PC-9 (cell line): ENCODE results near the gene AOPEP.

Experiments used
- CTCF ChIP-seq: fragments of 200-600 bp; sonication (generic); conservative IDR thresholded peaks from 2 replicates; pipeline ENCODE4 v1.6.1; 2017; ENCODE audit warnings: mixed run types, antibody characterized with exemption, mild to moderate bottlenecking, moderate library complexity
- EZH2 ChIP-seq: fragments of 200-600 bp; sonication (generic); IDR thresholded peaks from 2 replicates; pipeline ENCODE4 v1.8.0; 2017; ENCODE audit warnings: antibody characterized with exemption, low read depth

DNA sequence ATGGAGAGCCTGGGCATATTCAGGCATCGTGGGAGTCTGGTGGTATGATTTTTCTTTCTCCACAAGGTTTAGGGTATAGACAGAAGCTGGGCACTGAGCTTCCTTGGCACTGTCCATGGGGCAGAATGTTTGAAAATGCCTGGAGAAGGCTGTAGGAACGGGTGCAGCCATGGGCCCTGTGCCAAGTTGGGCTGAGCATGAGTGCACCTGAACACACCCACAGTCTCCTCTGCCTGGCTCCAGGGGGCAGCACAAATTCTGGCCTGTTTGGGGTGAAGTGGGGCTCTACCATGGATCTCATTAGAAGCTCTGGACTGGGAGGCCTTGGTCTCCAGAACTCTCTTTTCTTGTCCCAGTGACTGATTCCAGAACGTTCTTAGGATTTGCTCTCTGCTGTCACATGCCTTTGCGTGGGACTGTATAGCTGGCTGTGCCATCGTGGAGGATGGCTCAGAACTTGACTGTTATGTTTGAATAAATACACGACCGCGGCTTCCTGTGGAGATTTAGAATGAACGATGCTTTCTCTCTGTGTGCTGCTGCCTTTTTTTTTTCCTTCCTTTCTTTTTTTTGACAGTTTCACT, 361.3 kb downstream of the AOPEP start:
- TF ChIP-seq EZH2 (no peak), CTCF (peak; percentile 41; the same call in 1 of the 2 replicates)
